KMS-11 (cell line): Measurements from ENCODE around the gene PRKAR2B.

Experiments
- H2AFZ ChIP-seq: fragments of 200-600 bp; sonication (generic); 2 replicates; pipeline ENCODE4 v1.6.1; 2016; ENCODE audit warnings: antibody characterized with exemption, mixed run types, low read depth
- H3K27ac ChIP-seq: fragments of 200-600 bp; sonication (generic); 2 replicates; pipeline ENCODE4 v1.6.1; 2016; ENCODE audit warnings: mild to moderate bottlenecking, mixed run types
- H3K27me3 ChIP-seq: fragments of 200-600 bp; sonication (generic); 2 replicates; pipeline ENCODE4 v1.6.1; 2017; ENCODE audit warnings: mild to moderate bottlenecking, low read depth, mixed run types, moderate library complexity; ENCODE audit not compliant: insufficient read depth
- H3K36me3 ChIP-seq: fragments of 200-600 bp; sonication (generic); 2 replicates; pipeline ENCODE4 v1.6.1; 2017; ENCODE audit warnings: mild to moderate bottlenecking, mixed run types; ENCODE audit not compliant: insufficient read depth
- H3K4me1 ChIP-seq: fragments of 200-600 bp; sonication (generic); 2 replicates; pipeline ENCODE4 v1.6.1; 2016; ENCODE audit warnings: mild to moderate bottlenecking, low read depth, mixed run types; ENCODE audit not compliant: poor library complexity, severe bottlenecking
- H3K4me2 ChIP-seq: fragments of 200-600 bp; sonication (generic); 2 replicates; pipeline ENCODE4 v1.7.0; 2016; ENCODE audit warnings: mild to moderate bottlenecking, mixed run types
- H3K4me3 ChIP-seq: fragments of 200-600 bp; sonication (generic); IDR thresholded peaks from 2 replicates; pipeline ENCODE4 v1.6.1; 2017; ENCODE audit warnings: low read depth, low read length, mixed read lengths; ENCODE audit not compliant: insufficient read depth
- H3K79me2 ChIP-seq: fragments of 200-600 bp; sonication (generic); 2 replicates; pipeline ENCODE4 v1.6.1; 2016; ENCODE audit warnings: low read depth, mixed run types; ENCODE audit not compliant: insufficient read depth
- H3K9ac ChIP-seq: fragments of 200-600 bp; sonication (generic); 2 replicates; pipeline ENCODE4 v1.6.1; 2016; ENCODE audit warnings: mild to moderate bottlenecking, mixed run types
- H4K20me1 ChIP-seq: fragments of 200-600 bp; sonication (generic); 2 replicates; pipeline ENCODE4 v1.6.1; 2016; ENCODE audit warnings: mild to moderate bottlenecking, mixed run types; ENCODE audit not compliant: insufficient read depth
- CTCF ChIP-seq: fragments of 200-600 bp; sonication (generic); conservative IDR thresholded peaks from 2 replicates; pipeline ENCODE4 v1.6.1; 2017; ENCODE audit warnings: low read depth, mild to moderate bottlenecking, antibody characterized with exemption, low read length, moderate library complexity, mixed read lengths

The PRKAR2B gene

GRCh38 chr7:107100824-107101223 lies 56.3 kb downstream of the PRKAR2B start:
- Histone ChIP-seq H3K27ac (no peak overlapping the region), H4K20me1 (no peaks in the 10 kb centered on the region), H3K79me2 (no peaks in the 10 kb centered on the region), H3K27me3 (no peaks in the 10 kb centered on the region), H2AFZ (no peak overlapping the region), H3K36me3 (no peaks in the 10 kb centered on the region), H3K4me2 (no peak overlapping the region), H3K4me3 (no peak overlapping the region), H3K4me1 (no peaks in the 10 kb centered on the region), H3K9ac (no peak overlapping the region)
- TF ChIP-seq CTCF = no peak

- TF ChIP-seq CTCF = no peak
- no peak overlapping the region for H3K27ac ChIP-seq
- H2AFZ ChIP-seq = no peak overlapping the region
- no peak overlapping the region for H3K4me2 ChIP-seq
- no peaks in the 10 kb centered on the region for H3K4me1 ChIP-seq
- no peak overlapping the region for H3K9ac ChIP-seq
- no peaks in the 10 kb centered on the region for H3K36me3 ChIP-seq
- H3K4me3 ChIP-seq = no peak overlapping the region
- no peaks in the 10 kb centered on the region for H4K20me1 ChIP-seq
- H3K79me2 ChIP-seq = no peaks in the 10 kb centered on the region
- H3K27me3 ChIP-seq = no peaks in the 10 kb centered on the region
Observed at GRCh38 chr7:107103369-107103768, 58.9 kb downstream of the PRKAR2B start.

- H3K4me1 ChIP-seq = no peaks in the 10 kb centered on the region
- H3K9ac ChIP-seq = no peak overlapping the region
- H3K79me2 ChIP-seq = no peaks in the 10 kb centered on the region
- no peak for TF ChIP-seq CTCF
- H3K27ac ChIP-seq = no peak overlapping the region
- H3K27me3 ChIP-seq = no peaks in the 10 kb centered on the region
- H4K20me1 ChIP-seq = no peaks in the 10 kb centered on the region
- no peaks in the 10 kb centered on the region for H3K36me3 ChIP-seq
- no peak overlapping the region for H3K4me2 ChIP-seq
- H2AFZ ChIP-seq = no peak overlapping the region
- H3K4me3 ChIP-seq = no peak overlapping the region
Observed at GRCh38 chr7:107104801-107105200, 60.3 kb downstream of the PRKAR2B start.

- H3K9ac ChIP-seq = no peak overlapping the region
Observed at GRCh38 chr7:107105591-107106245, 61.2 kb downstream of the PRKAR2B start.

More at GRCh38 chr7:107105591-107106245, 61.2 kb downstream of the PRKAR2B start:
- H3K27me3 ChIP-seq = no peaks in the 10 kb centered on the region
- H3K27ac ChIP-seq = no peak overlapping the region
- H3K79me2 ChIP-seq = no peaks in the 10 kb centered on the region
- no peak for TF ChIP-seq CTCF
- no peaks in the 10 kb centered on the region for H3K4me1 ChIP-seq
- no peak overlapping the region for H3K4me3 ChIP-seq
- H3K36me3 ChIP-seq = no peaks in the 10 kb centered on the region
- H2AFZ ChIP-seq = no peak overlapping the region
- H3K4me2 ChIP-seq = no peak overlapping the region
- H4K20me1 ChIP-seq = no peaks in the 10 kb centered on the region
